ENCODE data around the gene NFKBIA. TPM values are rescaled to one million over a fixed set of nuclear protein-coding genes. Genes with fewer than 3 reads are reported as not detected.

NFKBIA gene
- total and polyA plus RNA-seq, 11 donors = 42.7 to 193 (median 64.3) TPM

GRCh38 chr14:35405304-35405996, 901 bp upstream of the NFKBIA start:
- DNase-seq = peak in 3 of 5 donors; percentile 42 to 54 (median 47)
- H3K36me3 ChIP-seq = peaks cover 4 to 33% (median 32%) of the 10 kb centered on the region in 9 donors
- H3K4me1 ChIP-seq = peaks cover 0 to 73% (median 51%) of the 10 kb centered on the region in 12 donors
- H3K9me3 ChIP-seq = no peaks in the 10 kb centered on the region
- no peak for ATAC-seq
- H3K27me3 ChIP-seq = no peaks in the 10 kb centered on the region
- no peak for TF ChIP-seq POLR2A (IDR thresholded peaks at IDR 0.05)
- TF ChIP-seq CTCF (IDR thresholded peaks at IDR 0.05) = no peak
- peak overlapping the region; percentile 99 to 100 (median 100) for H3K27ac ChIP-seq
- WGBS, 4 donors = 26 to 41% (median 38%) methylated on average over 14 of the region's 14 CpGs
- intact Hi-C loops (cut with DNase I) = loop anchor here (2.0 to 10.0 kb wide), 13 partner anchors 68 to 728 kb away; partner anchors contain the start of genes PSMA6 (in 6 of the 10), PPP2R3C (in 3 of the 10), PRORP (in 3 of the 10) and FAM177A1 (in 2 of the 10)
- peak overlapping the region; percentile 76 to 98 (median 90) for H3K4me3 ChIP-seq

GRCh38 chr14:35403603-35404448, 723 bp downstream of the NFKBIA start:
- Histone ChIP-seq H3K9me3 (no peaks in the 10 kb centered on the region), H3K4me1 (peaks cover 0 to 80% (median 57%) of the 10 kb centered on the region in 12 donors), H3K27ac (peak overlapping the region; percentile 99 to 100 (median 100)), H3K27me3 (no peaks in the 10 kb centered on the region), H3K4me3 (peak overlapping the region; percentile 77 to 98 (median 90)), H3K36me3 (peaks cover 4 to 46% (median 41%) of the 10 kb centered on the region in 9 donors)
- intact Hi-C loops (cut with DNase I) = loop anchor here in 9 of 10 donors (1.0 to 10.0 kb wide), 12 partner anchors 19 to 359 kb away; partner anchors contain the start of genes PSMA6 (in 7 of the 9), FAM177A1 (in 3 of the 9), PPP2R3C (in 1 of the 9) and PRORP (in 1 of the 9)
- TF ChIP-seq CTCF (IDR thresholded peaks at IDR 0.05) = no peak
- WGBS, 4 donors = 0 to 1% (median 1%) methylated on average over 16 to 81 of the region's 81 CpGs
- ATAC-seq = peak; percentile 81 to 89 (median 84)
- DNase-seq = peak; percentile 97 to 99 (median 98)

- peak overlapping the region; percentile 88 to 100 (median 100) for H3K27ac ChIP-seq
- ATAC-seq (peak; percentile 3 to 20 (median 4)), DNase-seq (peak in 3 of 5 donors; percentile 38 to 67 (median 66))
- H3K36me3 ChIP-seq = peaks cover 4 to 46% (median 41%) of the 10 kb centered on the region in 9 donors
- peaks cover 0 to 80% (median 62%) of the 10 kb centered on the region in 12 donors for H3K4me1 ChIP-seq
- peak in 1 of 2 donors; percentile 17 for TF ChIP-seq POLR2A (IDR thresholded peaks at IDR 0.05)
- no peak for TF ChIP-seq CTCF (IDR thresholded peaks at IDR 0.05)
- H3K9me3 ChIP-seq = no peaks in the 10 kb centered on the region
- peak overlapping the region; percentile 74 to 95 (median 86) for H3K4me3 ChIP-seq
- WGBS, 4 donors = 0 to 9% (median 4%) methylated on average over 7 to 8 of the region's 8 CpGs
- H3K27me3 ChIP-seq = no peaks in the 10 kb centered on the region
- intact Hi-C loops (cut with DNase I) = loop anchor here in 6 of 10 donors (2.0 to 10.0 kb wide), 7 partner anchors 61 to 358 kb away; partner anchors contain the start of genes FAM177A1 (in 3 of the 6), PPP2R3C (in 1 of the 6), PRORP (in 1 of the 6) and PSMA6 (in 1 of the 6)
These were observed 1.4 kb downstream of the NFKBIA start for GRCh38 chr14:35403114-35403602.

Data from heart left ventricle (tissue), 16 donors.